GM21825 (cell line): ENCODE data around the gene GZMM.
"Not testable (repeated sequence)": the region's sequence is repeated elsewhere in the genome, so short reads cannot be mapped to it uniquely, and the experiment has no call there.

Experiments
- ATAC-seq: cut with Tn5 transposase; IDR thresholded peaks from one replicate; pipeline ENCODE4 v1.9.1; 2021; ENCODE audit warnings: mild to moderate bottlenecking, moderate library complexity; ENCODE audit not compliant: unreplicated experiment

GZMM gene

DNA sequence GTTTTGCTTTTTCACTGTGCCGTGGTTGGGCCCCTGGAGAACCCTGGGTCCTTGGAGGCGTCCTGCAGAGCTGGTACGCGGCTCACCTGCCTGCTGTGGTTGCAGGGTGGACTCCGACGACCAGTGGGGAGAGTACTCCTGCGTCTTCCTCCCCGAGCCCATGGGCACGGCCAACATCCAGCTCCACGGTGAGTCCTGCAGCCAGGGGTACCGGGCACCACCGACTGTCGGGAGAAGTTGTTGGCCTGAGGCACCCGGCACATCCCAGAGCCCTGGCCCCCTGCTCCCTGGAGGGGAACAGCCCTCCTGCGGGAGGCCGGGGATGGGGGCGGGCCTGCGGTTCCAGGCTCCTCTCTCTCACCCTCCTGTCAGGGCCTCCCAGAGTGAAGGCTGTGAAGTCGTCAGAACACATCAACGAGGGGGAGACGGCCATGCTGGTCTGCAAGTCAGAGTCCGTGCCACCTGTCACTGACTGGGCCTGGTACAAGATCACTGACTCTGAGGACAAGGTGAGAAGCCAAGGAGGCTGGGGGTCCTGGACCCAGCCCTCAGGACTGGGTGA lies 36.5 kb downstream of the GZMM start:
- no peak for ATAC-seq

DNA sequence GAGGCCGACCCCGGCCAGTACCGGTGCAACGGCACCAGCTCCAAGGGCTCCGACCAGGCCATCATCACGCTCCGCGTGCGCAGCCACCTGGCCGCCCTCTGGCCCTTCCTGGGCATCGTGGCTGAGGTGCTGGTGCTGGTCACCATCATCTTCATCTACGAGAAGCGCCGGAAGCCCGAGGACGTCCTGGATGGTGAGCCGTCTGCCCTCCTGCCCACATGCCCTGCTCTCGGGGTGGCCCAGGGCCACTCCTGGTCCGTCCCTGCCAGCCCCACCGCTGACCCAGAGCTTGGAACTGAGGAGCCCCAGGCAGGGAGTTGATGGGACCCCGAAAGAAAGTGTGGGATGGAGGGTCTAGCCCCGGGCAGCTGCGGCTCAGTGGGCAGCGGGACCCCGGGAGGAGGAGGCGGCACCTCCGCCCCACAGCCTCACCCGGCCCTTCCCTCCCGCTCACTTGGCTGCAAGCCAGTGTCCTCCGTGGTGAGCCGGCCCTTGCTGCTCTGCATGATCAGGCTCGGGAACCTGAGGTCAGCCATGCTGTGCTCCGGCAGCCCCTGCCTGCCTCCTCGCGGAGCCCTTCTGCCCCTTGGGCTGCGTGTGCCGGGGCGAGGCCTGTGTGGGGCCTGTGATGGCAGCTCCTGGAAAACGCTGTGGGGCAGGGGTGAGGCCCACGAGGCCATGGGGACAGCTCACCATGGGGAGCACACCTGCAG lies 37.7 kb downstream of the GZMM start:
- ATAC-seq: no peak

- ATAC-seq: no peak
These were observed 38.8 kb downstream of the GZMM start for GRCh38 chr19:582497-583197.

DNA sequence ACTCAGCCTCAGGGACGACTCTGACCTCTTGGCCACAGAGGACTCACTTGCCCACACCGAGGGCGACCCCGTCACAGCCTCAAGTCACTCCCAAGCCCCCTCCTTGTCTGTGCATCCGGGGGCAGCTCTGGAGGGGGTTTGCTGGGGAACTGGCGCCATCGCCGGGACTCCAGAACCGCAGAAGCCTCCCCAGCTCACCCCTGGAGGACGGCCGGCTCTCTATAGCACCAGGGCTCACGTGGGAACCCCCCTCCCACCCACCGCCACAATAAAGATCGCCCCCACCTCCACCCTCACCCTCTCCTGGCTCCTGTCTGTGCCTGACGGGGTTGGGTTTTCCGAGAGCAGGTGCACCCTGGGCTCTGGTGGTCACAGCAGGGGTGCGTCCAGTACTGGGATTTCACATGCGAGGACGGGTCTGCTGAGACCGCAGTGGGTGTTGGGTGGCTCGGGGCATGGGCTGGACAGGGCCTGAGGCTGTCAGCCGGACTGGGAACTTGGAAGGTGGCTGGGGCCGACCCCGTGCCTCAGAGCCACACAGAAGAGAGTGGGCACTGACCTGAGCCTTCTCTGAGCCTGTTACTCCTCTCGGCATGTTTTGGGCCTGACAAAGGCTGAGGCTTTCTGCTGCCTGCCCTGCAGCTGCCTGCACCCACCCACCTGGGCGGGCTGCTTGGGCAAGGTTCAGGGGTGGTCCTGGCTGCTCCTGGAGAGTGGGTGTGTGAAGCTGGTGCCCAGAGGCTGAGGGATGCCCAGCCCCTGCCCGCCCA lies 39.5 kb downstream of the GZMM start:
- ATAC-seq: no peak

- no peak for ATAC-seq
These were observed 40.1 kb downstream of the GZMM start for GRCh38 chr19:583968-584239.

DNA sequence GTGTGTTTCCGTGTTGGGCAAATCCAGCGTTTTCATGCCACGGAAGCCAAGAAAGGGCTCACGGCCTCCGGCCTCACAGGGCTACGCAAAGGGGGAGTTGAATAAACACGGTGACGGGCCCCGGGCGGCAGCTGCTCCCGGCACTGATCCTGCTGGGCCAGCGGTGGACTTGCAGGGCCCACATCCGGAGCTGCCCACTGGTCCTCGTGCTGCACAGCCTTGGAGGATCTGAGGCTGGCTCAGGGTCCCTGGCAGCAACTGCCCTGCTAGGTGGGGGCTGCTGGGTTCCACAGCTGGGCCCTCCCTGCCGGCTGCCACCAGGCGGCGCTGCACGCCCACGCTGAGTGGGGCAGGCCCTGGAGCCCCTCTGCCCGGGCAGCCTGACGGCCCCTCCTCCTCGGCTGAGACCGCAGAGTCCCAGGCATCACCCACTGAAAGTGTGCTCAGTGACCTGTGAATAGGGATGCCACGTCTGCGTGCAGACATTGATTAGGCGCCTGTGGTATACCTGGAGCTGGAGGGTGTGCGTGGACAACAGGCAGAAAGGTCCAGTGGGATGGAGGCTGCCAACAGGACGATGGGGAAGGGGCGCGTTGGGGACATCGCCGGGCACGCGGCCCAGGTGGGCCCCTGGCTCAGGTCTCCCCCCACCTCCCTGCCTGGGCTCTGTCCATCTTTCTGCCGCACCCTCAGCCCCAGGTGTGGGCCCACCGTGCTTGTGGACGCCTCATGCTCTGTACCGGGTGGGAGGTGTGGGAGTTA lies 40.6 kb downstream of the GZMM start:
- no peak for ATAC-seq

- ATAC-seq: not testable (repeated sequence)
These were observed 41.3 kb downstream of the GZMM start for GRCh38 chr19:585146-585545.

GRCh38 chr19:585551-586110 lies 41.8 kb downstream of the GZMM start:
- ATAC-seq: no peak

DNA sequence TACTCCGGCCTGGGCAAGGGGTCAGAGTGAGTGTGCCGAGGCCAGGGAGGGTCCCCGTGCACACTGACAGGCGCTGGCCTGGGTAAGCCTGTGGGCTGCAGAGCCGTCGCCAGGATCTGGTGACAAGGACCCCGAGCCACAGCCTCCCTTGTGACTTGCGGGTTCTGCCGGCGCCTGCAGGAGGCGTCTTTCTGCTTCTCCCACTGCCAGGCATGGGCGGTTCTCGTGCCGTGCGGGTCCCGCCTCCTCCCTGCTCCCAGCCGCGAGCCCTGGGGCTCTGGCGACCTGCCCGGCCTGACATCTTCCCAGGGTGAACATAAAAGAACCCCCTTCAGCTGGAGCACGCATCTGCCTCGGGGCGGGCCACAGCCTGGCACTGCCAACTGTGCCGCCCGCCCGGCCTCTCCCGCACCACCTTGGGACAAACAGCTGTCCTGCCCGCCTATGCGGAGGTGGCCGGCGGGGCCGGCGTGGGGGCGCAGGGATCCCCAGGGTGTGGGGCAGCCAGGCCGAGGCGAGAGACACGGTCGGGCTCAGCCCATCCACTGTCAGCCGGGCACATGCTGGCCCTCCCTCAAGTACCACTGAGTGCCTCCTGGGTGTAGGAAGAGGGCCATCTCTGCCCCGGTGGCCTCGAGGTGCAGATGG lies 44.4 kb downstream of the GZMM start:
- no peak for ATAC-seq

GRCh38 chr19:588741-589692 lies 45.2 kb downstream of the GZMM start:
- ATAC-seq: no peak

- no peak for ATAC-seq
These were observed 46.0 kb downstream of the GZMM start, which contains the start of gene HCN2 for GRCh38 chr19:589693-590395. Gene HCN2, plus strand, starts transcription at chr19:589881. Its CDS starts 65 bp downstream, at chr19:589946.

DNA sequence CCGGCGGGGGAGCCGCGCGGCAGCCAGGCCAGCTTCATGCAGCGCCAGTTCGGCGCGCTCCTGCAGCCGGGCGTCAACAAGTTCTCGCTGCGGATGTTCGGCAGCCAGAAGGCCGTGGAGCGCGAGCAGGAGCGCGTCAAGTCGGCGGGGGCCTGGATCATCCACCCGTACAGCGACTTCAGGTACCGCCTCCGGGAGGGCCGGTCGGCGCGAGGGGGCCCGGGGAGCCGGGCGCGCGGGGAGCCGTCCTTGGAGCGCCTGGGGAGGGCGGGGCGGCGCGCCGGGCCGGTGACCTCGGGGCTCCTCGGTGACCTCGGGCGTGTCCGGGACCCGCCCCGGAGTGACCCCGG lies 46.5 kb downstream of the GZMM start:
- ATAC-seq: no peak

DNA sequence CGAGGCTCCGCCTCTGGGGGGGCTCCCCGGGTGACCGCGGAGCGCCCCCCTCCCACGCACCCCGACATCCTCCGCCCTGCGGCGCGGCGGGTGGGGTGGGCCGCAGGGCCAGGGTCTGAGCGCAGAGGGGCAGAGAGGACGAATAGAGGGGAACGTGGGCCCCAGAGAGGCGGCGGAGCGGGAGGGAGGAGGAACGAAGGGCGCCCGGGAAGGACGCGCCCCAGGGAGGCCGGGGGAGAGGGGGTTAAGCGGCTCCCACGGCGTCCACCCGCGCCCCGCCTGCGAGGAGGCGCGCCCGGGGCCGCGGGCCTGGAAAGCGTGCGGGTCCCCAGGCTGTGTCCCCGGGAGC lies 46.9 kb downstream of the GZMM start:
- ATAC-seq: no peak

GRCh38 chr19:591099-591958 lies 47.5 kb downstream of the GZMM start:
- ATAC-seq: no peak

GRCh38 chr19:592101-592500 lies 48.2 kb downstream of the GZMM start:
- no peak for ATAC-seq

DNA sequence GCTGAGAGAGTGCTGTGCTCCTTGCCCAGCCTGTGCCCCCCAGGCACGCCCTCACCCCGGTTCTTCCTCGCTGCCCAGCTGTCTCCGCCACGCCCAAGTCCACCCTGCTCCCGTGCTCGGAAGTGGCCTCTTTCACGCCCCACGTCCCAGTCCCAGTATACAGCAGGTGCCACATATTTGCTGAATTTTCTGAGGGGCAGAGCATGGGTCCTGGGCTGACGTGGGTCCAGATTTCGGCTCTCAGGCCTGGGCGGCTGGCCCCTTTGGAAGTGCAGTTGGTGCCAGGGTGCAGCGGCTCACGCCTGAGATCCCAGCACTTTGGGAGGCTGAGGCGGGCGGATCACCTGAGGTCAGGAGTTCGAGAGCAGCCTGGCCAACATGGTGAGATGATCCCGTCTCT lies 49.2 kb downstream of the GZMM start:
- no peak for ATAC-seq

- no peak for ATAC-seq
These were observed 49.7 kb downstream of the GZMM start for GRCh38 chr19:593505-593904.
